AML-193 (cell line): ENCODE measurements around the gene PABPC3.

Experiments
- DNase-seq, 2 experiments: peaks; one replicate each; lab custom pipeline; 2025; lab: John Stamatoyannopoulos, UW

The PABPC3 gene

GRCh38 chr13:25095851-25096453, at the start of gene PABPC3:
PABPC3 (plus strand) TSS chr13:25096136; CDS start chr13:25096199, 63 bp downstream.
- no peak for DNase-seq

- no peak for DNase-seq
These were observed 49.5 kb upstream of the PABPC3 start for GRCh38 chr13:25046274-25046984.

GRCh38 chr13:25046985-25047511, 48.9 kb upstream of the PABPC3 start:
- no peak for DNase-seq

- DNase-seq, result no peak
These were observed 44.9 kb upstream of the PABPC3 start for GRCh38 chr13:25051065-25051464.

GRCh38 chr13:25059166-25059565, 36.8 kb upstream of the PABPC3 start:
- no peak for DNase-seq

- DNase-seq, result no peak
These were observed 36.0 kb upstream of the PABPC3 start for GRCh38 chr13:25059958-25060357.

- DNase-seq, result no peak
These were observed 33.5 kb upstream of the PABPC3 start for GRCh38 chr13:25062479-25062878.

GRCh38 chr13:25064396-25064795, 31.5 kb upstream of the PABPC3 start:
- no peak for DNase-seq

GRCh38 chr13:25065974-25066770, 29.8 kb upstream of the PABPC3 start:
- DNase-seq, result no peak

GRCh38 chr13:25067064-25067463, 28.9 kb upstream of the PABPC3 start:
- no peak for DNase-seq

GRCh38 chr13:25068810-25069209, 27.1 kb upstream of the PABPC3 start:
- no peak for DNase-seq

GRCh38 chr13:25069236-25069635, 26.7 kb upstream of the PABPC3 start:
- DNase-seq, result no peak

GRCh38 chr13:25069911-25070310, 26.0 kb upstream of the PABPC3 start:
- DNase-seq, result no peak

- DNase-seq, result no peak
These were observed 15.2 kb upstream of the PABPC3 start for GRCh38 chr13:25080773-25081172.

- no peak for DNase-seq
These were observed 11.8 kb upstream of the PABPC3 start for GRCh38 chr13:25084096-25084495.

- peak; percentile 32 to 41 for DNase-seq
These were observed 10.7 kb upstream of the PABPC3 start for GRCh38 chr13:25085125-25085742.

- no peak for DNase-seq
These were observed 7.2 kb upstream of the PABPC3 start for GRCh38 chr13:25088562-25089221.

GRCh38 chr13:25097426-25097825, 1.5 kb downstream of the PABPC3 start:
- no peak for DNase-seq

- DNase-seq, result no peak
These were observed 7.8 kb downstream of the PABPC3 start for GRCh38 chr13:25103711-25104110.

GRCh38 chr13:25109341-25109740, 13.4 kb downstream of the PABPC3 start:
- DNase-seq, result no peak

- DNase-seq, result no peak
These were observed 15.1 kb downstream of the PABPC3 start for GRCh38 chr13:25110956-25111584.
